LHCN-M2 (cell line): ENCODE data around the gene AAMP. TPM values are rescaled to one million over a fixed set of nuclear protein-coding genes. Genes with fewer than 3 reads are reported as not detected.
"Not testable (repeated sequence)": the region's sequence is repeated elsewhere in the genome, so short reads cannot be mapped to it uniquely, and the experiment has no call there.

Experiments used
- DNase-seq: peaks from one replicate; pipeline ENCODE4 v3.0.0-alpha.2; 2012; ENCODE audit warnings: low read depth
- total RNA-seq: library from RNA; depleted of rRNA; stranded (reverse); fragments of >200 nt; gene quantifications from 2 replicates; pipeline ENCODE4 v1.2.3, GENCODE V29; 2014

The AAMP gene
- total RNA-seq, 1 experiment from 2014 or later, result 170 TPM

GRCh38 chr2:218275371-218276072, 5.6 kb upstream of the AAMP start:
- no peak for DNase-seq

GRCh38 chr2:218274586-218274985, 4.6 kb upstream of the AAMP start:
- DNase-seq, result no peak

GRCh38 chr2:218273908-218274249, 3.9 kb upstream of the AAMP start:
- DNase-seq, result no peak

GRCh38 chr2:218273214-218273907, 3.4 kb upstream of the AAMP start:
- DNase-seq, result not testable (repeated sequence)

- DNase-seq, result peak; percentile 98
These were observed 2.7 kb upstream of the AAMP start for GRCh38 chr2:218272531-218273212.

GRCh38 chr2:218271865-218272530, 2.1 kb upstream of the AAMP start:
- DNase-seq, result no peak

- DNase-seq, result no peak
These were observed 1.5 kb upstream of the AAMP start for GRCh38 chr2:218271487-218271797.

GRCh38 chr2:218270721-218271486, 967 bp upstream of the AAMP start:
- no peak for DNase-seq

- DNase-seq, result no peak
These were observed 2.7 kb downstream of the AAMP start for GRCh38 chr2:218267259-218267658.

GRCh38 chr2:218266316-218266979, 3.5 kb downstream of the AAMP start:
- no peak for DNase-seq

GRCh38 chr2:218265626-218266025, 4.3 kb downstream of the AAMP start:
- DNase-seq, result no peak

- no peak for DNase-seq
These were observed 5.0 kb downstream of the AAMP start for GRCh38 chr2:218264773-218265561.

GRCh38 chr2:218263817-218264641, 5.9 kb downstream of the AAMP start:
- no peak for DNase-seq

- no peak for DNase-seq
These were observed 7.0 kb downstream of the AAMP start for GRCh38 chr2:218262631-218263586.

- DNase-seq, result no peak
These were observed 7.7 kb downstream of the AAMP start for GRCh38 chr2:218262237-218262600.

- DNase-seq, result no peak
These were observed 8.3 kb downstream of the AAMP start for GRCh38 chr2:218261423-218262236.

- no peak for DNase-seq
These were observed 9.1 kb downstream of the AAMP start, which contains the start of gene GPBAR1 for GRCh38 chr2:218260742-218261422. GPBAR1 (plus strand) TSS chr2:218261015; CDS start chr2:218262725, 1,710 bp downstream.
